Gastrocnemius medialis (tissue), 4 donors: ENCODE results near the gene MPIG6B. TPM values are rescaled to one million over a fixed set of nuclear protein-coding genes. Genes with fewer than 3 reads are reported as not detected.

ENCODE experiments used
- ATAC-seq, 2 donors: fragments of 150-250 bp; one replicate each; pipeline ENCODE4 v1.9.1; 2016
- DNase-seq, 2 donors: peaks; one replicate each; pipeline ENCODE4 v3.0.0-alpha.2; 2019
- H3K27ac ChIP-seq, 4 donors: fragments of 200-600 bp; sonication (generic); 1 replicate in 1 of 4; 2 replicates in 3 of 4; pipeline ENCODE4 v1.5.1; 2016 to 2018; ENCODE audit warnings: mild to moderate bottlenecking in 2 of 4, moderate library complexity in 1 of 4
- H3K27me3 ChIP-seq, 3 donors: fragments of 200-600 bp; sonication (generic) in 2 of 3; 1 replicate in 1 of 3; 2 replicates in 2 of 3; pipeline versions ENCODE4 v1.5.1 to v1.6.0; 2016 to 2019; ENCODE audit warnings: mild to moderate bottlenecking in 1 of 3, moderate library complexity in 1 of 3
- H3K36me3 ChIP-seq, 2 donors: fragments of 200-600 bp; sonication (generic) in 1 of 2; one replicate each; pipeline ENCODE4 v1.5.1; 2017 to 2018
- H3K4me1 ChIP-seq, 2 donors: fragments of 200-600 bp; sonication (generic) in 1 of 2; one replicate each; pipeline ENCODE4 v1.5.1; 2016 to 2017; ENCODE audit warnings: mild to moderate bottlenecking in 2 of 2
- H3K4me3 ChIP-seq, 4 donors: fragments of 200-600 bp; sonication (generic) in 3 of 4; 1 replicate in 1 of 4; 2 replicates in 3 of 4; pipeline ENCODE4 v1.5.1; 2016 to 2019; ENCODE audit warnings: mild to moderate bottlenecking in 2 of 4
- H3K9me3 ChIP-seq, 3 donors: fragments of 200-600 bp; sonication (generic) in 2 of 3; 1 replicate in 1 of 3; 2 replicates in 2 of 3; pipeline ENCODE4 v1.5.1; 2016 to 2019
- POLR2A ChIP-seq, 2 donors: fragments of 450-650 bp; IDR thresholded peaks; one replicate each; pipeline ENCODE4 v1.6.1; 2017; ENCODE audit warnings: antibody characterized with exemption in 2 of 2, mild to moderate bottlenecking in 2 of 2, moderate library complexity in 2 of 2
- in situ Hi-C, 4 donors: fragments of 200-750 bp; cut with MboI; loops; one replicate each; pipeline versions ENCODE4 v1.15.0 to v1.8.0; 2017; ENCODE audit warnings: low sequenced_read_pairs in 4 of 4
- intact Hi-C: fragments of 100-400 bp; cut with DNase I; formaldehyde crosslinking; loops from one replicate; pipeline ENCODE4 v1.15.1; 2023; ENCODE audit warnings: low total_unique reads
- total RNA-seq, 4 donors: library from RNA; depleted of rRNA; stranded (reverse); fragments of >200 nt; gene quantifications; one replicate each; pipeline versions ENCODE4 v1.1.0 to v1.2.3, GENCODE V29; 2016
- TF ChIP-seq, protein P1 (sequence below), 5 experiments: fragments of 450-650 bp in 3 of 5; fragments of 200-600 bp in 2 of 5; sonication (generic) in 2 of 5; IDR thresholded peaks in 4 of 5; conservative IDR thresholded peaks in 1 of 5; 1 replicate in 4 of 5; 2 replicates in 1 of 5; pipeline ENCODE4 v1.5.1; 2016 to 2019; ENCODE audit warnings: antibody characterized with exemption in 5 of 5, mild to moderate bottlenecking in 3 of 5, moderate library complexity in 3 of 5

Gene MPIG6B
- total RNA-seq, 4 donors from 2014 or later: not detected

DNA sequence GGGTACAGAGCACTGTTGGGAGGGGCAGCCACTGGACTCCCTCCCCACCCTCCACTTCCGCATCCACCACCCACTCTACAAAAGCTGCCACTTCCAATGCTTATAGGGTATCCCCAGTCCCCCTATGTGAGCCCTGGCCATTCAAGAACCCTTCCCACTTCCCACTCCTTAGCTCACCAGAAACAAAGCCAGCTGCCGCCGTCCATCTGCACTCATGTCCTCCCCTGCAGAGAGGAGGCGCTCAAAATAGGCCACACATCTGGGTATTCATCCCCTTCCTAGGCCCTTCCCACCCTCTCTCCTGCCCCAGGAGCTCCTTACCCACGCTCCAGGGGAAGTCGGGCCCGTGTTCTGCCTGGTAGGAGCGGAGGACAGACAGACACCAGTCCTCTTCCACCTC lies 35.9 kb upstream of the MPIG6B start:
- TF ChIP-seq POLR2A (IDR thresholded peaks at IDR 0.05): no peak
- TF ChIP-seq, protein P1, sequence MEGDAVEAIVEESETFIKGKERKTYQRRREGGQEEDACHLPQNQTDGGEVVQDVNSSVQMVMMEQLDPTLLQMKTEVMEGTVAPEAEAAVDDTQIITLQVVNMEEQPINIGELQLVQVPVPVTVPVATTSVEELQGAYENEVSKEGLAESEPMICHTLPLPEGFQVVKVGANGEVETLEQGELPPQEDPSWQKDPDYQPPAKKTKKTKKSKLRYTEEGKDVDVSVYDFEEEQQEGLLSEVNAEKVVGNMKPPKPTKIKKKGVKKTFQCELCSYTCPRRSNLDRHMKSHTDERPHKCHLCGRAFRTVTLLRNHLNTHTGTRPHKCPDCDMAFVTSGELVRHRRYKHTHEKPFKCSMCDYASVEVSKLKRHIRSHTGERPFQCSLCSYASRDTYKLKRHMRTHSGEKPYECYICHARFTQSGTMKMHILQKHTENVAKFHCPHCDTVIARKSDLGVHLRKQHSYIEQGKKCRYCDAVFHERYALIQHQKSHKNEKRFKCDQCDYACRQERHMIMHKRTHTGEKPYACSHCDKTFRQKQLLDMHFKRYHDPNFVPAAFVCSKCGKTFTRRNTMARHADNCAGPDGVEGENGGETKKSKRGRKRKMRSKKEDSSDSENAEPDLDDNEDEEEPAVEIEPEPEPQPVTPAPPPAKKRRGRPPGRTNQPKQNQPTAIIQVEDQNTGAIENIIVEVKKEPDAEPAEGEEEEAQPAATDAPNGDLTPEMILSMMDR (IDR thresholded peaks at IDR 0.05 in 4 of 5, conservative IDR thresholded peaks at IDR 0.05 in 1 of 5): no peak
- no peaks in the 10 kb centered on the region for H3K27me3 ChIP-seq
- peaks cover 0 to 75% of the 10 kb centered on the region in 2 donors for H3K36me3 ChIP-seq
- intact Hi-C loops (no loop called here), in situ Hi-C loops (loop anchor here in 2 of 4 donors (5.0 to 25.0 kb wide), 3 partner anchors 85 to 275 kb away; partner anchors contain the start of genes DXO (in 1 of the 2), NELFE (in 1 of the 2) and SKIC2 (in 1 of the 2))
- no peak for DNase-seq
- no peaks in the 10 kb centered on the region for H3K9me3 ChIP-seq
- no peaks in the 10 kb centered on the region for H3K4me1 ChIP-seq
- no peak overlapping the region for H3K27ac ChIP-seq
- no peak for ATAC-seq
- H3K4me3 ChIP-seq: no peak overlapping the region

DNA sequence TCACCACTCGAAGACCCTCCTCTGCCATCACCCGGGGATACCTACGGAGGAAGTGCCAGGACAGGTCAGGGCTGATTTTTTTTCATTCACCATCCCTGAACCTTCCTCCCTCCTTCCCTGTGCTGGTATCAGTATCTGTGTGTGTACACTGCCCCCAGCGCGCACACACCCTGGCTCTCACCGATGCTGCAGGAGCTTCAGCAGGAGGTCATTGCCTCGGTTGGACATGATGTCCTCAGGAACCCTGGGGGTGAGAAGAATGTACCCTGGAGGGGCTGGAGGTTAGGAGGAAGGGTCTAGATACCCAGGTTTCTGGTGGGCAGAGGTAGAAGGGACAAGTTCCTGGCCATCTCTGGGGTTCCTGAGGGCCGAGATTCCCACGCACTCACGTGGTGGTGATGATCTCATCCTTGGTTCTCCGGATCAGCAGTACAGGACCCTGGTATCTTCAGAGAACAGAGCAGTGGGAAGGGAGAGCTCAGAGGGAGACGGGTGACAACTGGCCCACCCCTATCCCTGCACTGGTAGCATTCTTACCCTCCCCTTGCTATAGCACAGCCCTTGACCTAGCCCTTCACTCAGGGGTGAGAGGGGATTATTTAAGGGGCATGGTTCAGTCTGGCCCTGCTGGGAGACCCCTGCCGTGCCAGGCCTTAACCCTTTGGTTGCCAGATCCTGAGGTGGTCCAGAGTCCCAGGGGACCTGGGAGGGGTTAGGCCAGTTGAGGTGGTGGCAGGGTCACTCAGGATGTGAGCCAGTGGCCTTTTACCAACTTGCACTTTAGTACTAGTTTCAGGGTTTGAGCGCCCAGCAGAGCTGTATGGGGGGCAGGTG lies 35.1 kb upstream of the MPIG6B start:
- Histone ChIP-seq H3K27me3 (no peaks in the 10 kb centered on the region), H3K4me1 (no peaks in the 10 kb centered on the region), H3K4me3 (no peak overlapping the region), H3K27ac (no peak overlapping the region), H3K9me3 (no peaks in the 10 kb centered on the region), H3K36me3 (peaks cover 0 to 83% of the 10 kb centered on the region in 2 donors)
- no peak for DNase-seq
- in situ Hi-C loops: loop anchor here in 2 of 4 donors (5.0 to 25.0 kb wide), 3 partner anchors 84 to 274 kb away; partner anchors contain the start of genes DXO (in 1 of the 2), NELFE (in 1 of the 2) and SKIC2 (in 1 of the 2)
- intact Hi-C loops: no loop called here
- ATAC-seq: no peak
- TF ChIP-seq POLR2A (IDR thresholded peaks at IDR 0.05): no peak
- TF ChIP-seq, protein P1 (IDR thresholded peaks at IDR 0.05 in 4 of 5, conservative IDR thresholded peaks at IDR 0.05 in 1 of 5): no peak

DNA sequence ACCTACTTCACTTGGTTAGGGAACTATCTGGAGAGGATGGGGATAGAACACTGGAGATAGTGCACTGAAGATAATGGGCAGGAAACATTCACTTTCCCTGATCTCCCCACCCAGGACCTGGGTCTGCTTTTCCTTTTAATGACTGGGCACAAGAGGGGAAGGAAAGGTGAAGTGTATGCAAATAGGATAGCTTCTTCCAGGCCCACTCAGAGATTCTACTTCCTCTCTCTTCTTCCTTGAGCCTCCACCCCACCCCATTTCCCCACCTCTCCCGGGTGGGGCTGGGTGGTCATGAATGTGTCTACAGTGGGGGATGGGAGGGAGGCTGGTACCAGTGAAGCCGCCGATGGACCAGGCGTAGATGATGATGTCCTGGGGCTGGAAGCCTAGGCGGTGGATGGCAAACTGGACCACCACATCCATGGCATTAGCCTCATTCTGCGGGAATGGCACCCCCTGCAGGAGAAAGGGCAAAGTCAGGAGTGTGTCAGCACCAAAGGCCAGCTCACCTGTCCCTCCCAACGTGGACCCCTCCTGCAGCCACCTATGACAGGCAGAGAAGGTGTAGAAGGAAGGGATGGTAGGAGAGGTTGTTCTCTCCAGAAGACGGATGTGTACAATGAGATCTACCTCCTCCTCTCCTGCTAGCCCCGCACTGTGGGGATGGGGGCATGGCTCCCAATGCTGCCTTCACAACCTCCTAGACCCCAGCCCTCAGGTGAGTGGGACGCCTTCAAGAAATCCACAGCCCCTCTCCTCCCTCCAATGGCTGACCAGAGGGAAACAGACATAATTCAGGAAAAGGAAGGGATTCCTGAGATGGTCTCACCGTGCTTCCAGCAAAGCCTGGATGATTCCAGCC lies 33.7 kb upstream of the MPIG6B start:
- in situ Hi-C loops: loop anchor here in 2 of 4 donors (5.0 to 25.0 kb wide), 3 partner anchors 83 to 273 kb away; partner anchors contain the start of genes DXO (in 1 of the 2), NELFE (in 1 of the 2) and SKIC2 (in 1 of the 2)
- Histone ChIP-seq H3K27ac (no peak overlapping the region), H3K36me3 (peaks cover 0 to 94% of the 10 kb centered on the region in 2 donors), H3K27me3 (no peaks in the 10 kb centered on the region), H3K4me1 (no peaks in the 10 kb centered on the region), H3K4me3 (no peak overlapping the region), H3K9me3 (no peaks in the 10 kb centered on the region)
- ATAC-seq (no peak), DNase-seq (no peak)
- intact Hi-C loops: no loop called here
- TF ChIP-seq POLR2A (IDR thresholded peaks at IDR 0.05): no peak
- TF ChIP-seq, protein P1 (IDR thresholded peaks at IDR 0.05 in 4 of 5, conservative IDR thresholded peaks at IDR 0.05 in 1 of 5): no peak

DNA sequence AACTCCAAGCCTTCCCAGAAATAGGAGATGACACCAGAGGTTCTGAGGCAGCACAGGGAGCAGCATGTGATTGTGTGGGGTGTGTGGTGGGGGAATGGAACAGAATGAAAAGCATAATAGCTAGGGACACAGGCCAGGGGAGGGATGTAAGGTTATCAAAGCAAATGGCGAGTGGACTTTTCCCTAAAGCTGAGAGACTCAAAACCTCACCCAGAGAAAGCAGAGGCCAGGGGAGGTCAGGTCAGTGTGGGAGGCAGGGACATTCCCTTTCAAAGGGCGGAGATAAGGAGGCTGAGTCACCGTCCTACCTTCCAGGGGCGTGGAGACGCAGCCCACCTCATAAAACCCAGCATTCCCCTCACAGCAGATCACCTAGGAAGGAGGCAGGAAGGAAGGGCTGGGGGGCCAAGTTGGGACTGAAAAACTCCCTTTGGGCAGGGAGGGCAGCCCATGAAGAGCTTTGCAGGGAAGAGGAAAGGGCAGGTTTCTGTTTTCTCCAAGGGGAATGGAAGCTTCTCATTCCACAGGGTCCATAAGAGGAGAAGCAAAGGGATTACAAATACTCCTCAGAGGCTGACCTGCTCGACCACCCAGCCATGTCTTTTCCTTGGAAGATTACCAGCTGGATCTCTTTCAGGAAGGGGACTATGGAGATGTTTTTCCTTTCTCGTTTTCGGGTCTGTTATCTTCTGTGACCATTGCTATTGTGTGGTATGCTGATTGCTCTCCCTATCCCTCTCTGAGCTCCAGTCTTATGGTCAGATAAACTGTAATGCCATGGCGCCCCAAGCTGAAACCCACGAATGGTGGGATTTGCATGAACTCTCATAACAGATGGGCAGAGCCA lies 32.7 kb upstream of the MPIG6B start:
- intact Hi-C loops (no loop called here), in situ Hi-C loops (loop anchor here in 1 of 4 donors (25.0 kb wide), 1 partner anchor 272 kb away; the partner anchor contains the start of genes DXO, NELFE and SKIC2)
- no peak overlapping the region for H3K27ac ChIP-seq
- H3K36me3 ChIP-seq: peaks cover 0 to 98% of the 10 kb centered on the region in 2 donors
- no peaks in the 10 kb centered on the region for H3K27me3 ChIP-seq
- no peaks in the 10 kb centered on the region for H3K4me1 ChIP-seq
- ATAC-seq (no peak), DNase-seq (no peak)
- no peak overlapping the region for H3K4me3 ChIP-seq
- TF ChIP-seq, protein P1 (IDR thresholded peaks at IDR 0.05 in 4 of 5, conservative IDR thresholded peaks at IDR 0.05 in 1 of 5): no peak
- TF ChIP-seq POLR2A (IDR thresholded peaks at IDR 0.05): no peak
- no peaks in the 10 kb centered on the region for H3K9me3 ChIP-seq
